Glutamatergic neuron (in vitro differentiated cells): ENCODE data around the gene NRL. TPM values are rescaled to one million over a fixed set of nuclear protein-coding genes. Genes with fewer than 3 reads are reported as not detected.

Experiments
- DNase-seq: peaks from one replicate; pipeline ENCODE4 v3.0.0; 2022
- H3K27ac Mint-ChIP-seq: one replicate; pipeline ENCODE4 v1.8.0; 2020; ENCODE audit warnings: mild to moderate bottlenecking, mixed read lengths, inconsistent platforms; ENCODE audit not compliant: unreplicated experiment
- H3K27me3 Mint-ChIP-seq: one replicate; pipeline ENCODE4 v1.8.0; 2020; ENCODE audit warnings: mild to moderate bottlenecking, moderate library complexity, mixed read lengths, inconsistent platforms; ENCODE audit not compliant: unreplicated experiment
- H3K36me3 Mint-ChIP-seq: one replicate; pipeline ENCODE4 v1.8.0; 2020; ENCODE audit warnings: mild to moderate bottlenecking, mixed read lengths, inconsistent platforms; ENCODE audit not compliant: unreplicated experiment
- H3K4me1 Mint-ChIP-seq: one replicate; pipeline ENCODE4 v1.8.0; 2020; ENCODE audit warnings: mild to moderate bottlenecking, low read depth, mixed read lengths, inconsistent platforms; ENCODE audit not compliant: unreplicated experiment
- H3K4me3 Mint-ChIP-seq: one replicate; pipeline ENCODE4 v1.8.0; 2020; ENCODE audit warnings: mild to moderate bottlenecking, mixed read lengths, inconsistent platforms; ENCODE audit not compliant: unreplicated experiment
- H3K9me3 Mint-ChIP-seq: one replicate; pipeline ENCODE4 v1.8.0; 2020; ENCODE audit warnings: mild to moderate bottlenecking, moderate library complexity, mixed read lengths, inconsistent platforms; ENCODE audit not compliant: unreplicated experiment
- CTCF ChIP-seq: fragments of 200-600 bp; sonication (generic); IDR thresholded peaks from one replicate; pipeline ENCODE4 v1.5.0; 2021; ENCODE audit not compliant: partially characterized antibody, unreplicated experiment
- total RNA-seq: library from RNA; stranded (reverse); fragmentation: NEBNext Ultra II Directional; extraction: Animal tissue kit (Norgen Biotek cat#: 25700); gene quantifications from one replicate; pipeline ENCODE4 v1.2.1, GENCODE V29; 2021; ENCODE audit not compliant: unreplicated experiment

Gene NRL
- total RNA-seq, 1 donor from 2014 or later = 3.7 TPM

GRCh38 chr14:24072436-24072835 lies 42.3 kb downstream of the NRL start:
- peaks cover 11% of the 10 kb centered on the region for H3K9me3 Mint-ChIP-seq
- no peak for TF ChIP-seq CTCF
- peaks cover 2% of the 10 kb centered on the region for H3K36me3 Mint-ChIP-seq
- H3K27me3 Mint-ChIP-seq = peaks cover 16% of the 10 kb centered on the region
- DNase-seq = no peak
- peaks cover 30% of the 10 kb centered on the region for H3K4me1 Mint-ChIP-seq
- H3K27ac Mint-ChIP-seq = peak overlapping the region; percentile 59
- no peak overlapping the region for H3K4me3 Mint-ChIP-seq

GRCh38 chr14:24071836-24072430 lies 42.8 kb downstream of the NRL start:
- H3K27ac Mint-ChIP-seq = no peak overlapping the region
- H3K27me3 Mint-ChIP-seq = peaks cover 20% of the 10 kb centered on the region
- peaks cover 25% of the 10 kb centered on the region for H3K4me1 Mint-ChIP-seq
- peaks cover 6% of the 10 kb centered on the region for H3K36me3 Mint-ChIP-seq
- no peak overlapping the region for H3K4me3 Mint-ChIP-seq
- DNase-seq = no peak
- TF ChIP-seq CTCF = no peak
- H3K9me3 Mint-ChIP-seq = peaks cover 8% of the 10 kb centered on the region

- Mint-ChIP-seq H3K27me3 (peaks cover 20% of the 10 kb centered on the region), H3K4me1 (peaks cover 20% of the 10 kb centered on the region), H3K27ac (peak within 1 kb of the TSS; percentile 59), H3K9me3 (peaks cover 8% of the 10 kb centered on the region), H3K4me3 (peak within 1 kb of the TSS; percentile 47), H3K36me3 (peaks cover 6% of the 10 kb centered on the region)
- TF ChIP-seq CTCF = no peak
- DNase-seq = no peak
These were observed 43.5 kb downstream of the NRL start, which contains the start of gene CPNE6 for GRCh38 chr14:24071144-24071697. TSS of gene CPNE6 (plus strand) at chr14:24071562. CDS start at chr14:24072937, 1,375 bp downstream.

DNA sequence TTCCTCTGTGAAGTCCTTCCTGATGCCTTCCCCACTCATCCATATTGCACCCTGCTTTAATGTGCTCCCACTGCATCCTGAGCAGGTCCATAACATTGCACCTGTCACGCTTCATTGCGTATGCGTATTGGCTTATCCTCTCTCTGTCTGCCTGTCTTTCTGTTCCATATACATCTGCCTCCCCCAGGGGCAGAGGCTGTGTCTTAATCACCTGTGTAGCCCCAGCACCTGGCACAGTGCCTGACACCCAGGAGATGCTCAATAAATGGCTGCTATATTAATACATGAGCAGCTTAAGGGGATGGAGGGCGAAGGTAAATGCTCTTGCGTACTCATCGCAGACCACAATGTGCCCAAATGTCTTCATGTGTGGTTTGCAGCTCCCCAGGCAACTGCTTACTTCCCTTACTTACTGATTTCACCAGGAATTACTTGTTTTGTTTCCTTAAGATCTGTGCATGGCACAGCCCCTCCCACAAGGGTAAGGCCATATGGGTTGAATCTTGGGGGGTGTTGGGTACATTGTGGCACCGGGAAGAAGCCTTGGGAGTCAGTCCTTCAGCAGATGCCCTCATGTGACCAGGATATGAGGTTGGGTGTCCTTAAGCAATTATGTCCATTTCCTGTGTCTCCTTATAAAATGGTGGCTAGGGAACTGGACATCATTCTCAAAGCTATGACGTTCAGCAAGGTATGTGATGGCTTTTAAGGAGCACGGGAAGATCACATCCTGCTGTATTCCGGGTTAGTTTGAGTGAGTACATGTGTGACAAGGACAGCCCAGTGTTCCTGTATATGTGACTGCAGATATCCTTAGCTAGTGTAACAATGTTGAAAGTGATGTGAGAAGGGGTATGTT lies 44.2 kb downstream of the NRL start:
- TF ChIP-seq CTCF = no peak
- H3K27ac Mint-ChIP-seq = peak overlapping the region; percentile 45
- no peak for DNase-seq

DNA sequence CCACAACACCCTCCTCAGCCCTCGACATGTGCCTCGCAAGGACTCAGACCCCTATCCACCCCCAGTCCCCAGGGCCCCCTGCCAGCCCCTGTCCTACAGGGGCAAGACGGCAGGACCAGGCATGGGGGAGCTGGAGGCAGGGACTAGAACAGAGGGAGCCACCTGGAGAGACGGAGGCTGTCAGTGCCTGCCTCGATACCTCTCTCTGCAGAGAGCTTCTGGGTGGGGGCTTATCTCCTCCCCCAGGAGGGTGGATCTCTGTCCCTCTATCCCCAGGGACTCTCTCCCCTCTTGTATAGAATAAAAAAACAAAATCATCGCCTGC lies 45.4 kb downstream of the NRL start:
- no peak for DNase-seq
- H3K4me1 Mint-ChIP-seq = peaks cover 17% of the 10 kb centered on the region
- H3K9me3 Mint-ChIP-seq = peaks cover 5% of the 10 kb centered on the region
- H3K36me3 Mint-ChIP-seq = peaks cover 6% of the 10 kb centered on the region
- no peak overlapping the region for H3K4me3 Mint-ChIP-seq
- H3K27me3 Mint-ChIP-seq = peaks cover 19% of the 10 kb centered on the region
- H3K27ac Mint-ChIP-seq = no peak overlapping the region
- no peak for TF ChIP-seq CTCF

More for the DNA sequence above, 44.2 kb downstream of the NRL start:
- Mint-ChIP-seq H3K9me3 (peaks cover 8% of the 10 kb centered on the region), H3K4me1 (peaks cover 20% of the 10 kb centered on the region), H3K36me3 (peaks cover 6% of the 10 kb centered on the region), H3K27me3 (peaks cover 22% of the 10 kb centered on the region), H3K4me3 (peak overlapping the region; percentile 47)
